Right lobe of liver (tissue), 4 donors: ENCODE measurements around the gene BTBD18.
A peak's percentile ranks its signal among the peaks of the same experiment; 100 is the strongest.

ENCODE experiments used
- POLR2A ChIP-seq: fragments of 450-650 bp; IDR thresholded peaks from one replicate; pipeline ENCODE4 v1.6.1; 2017; ENCODE audit warnings: antibody characterized with exemption, mild to moderate bottlenecking
- TF ChIP-seq, protein P1 (sequence below), 4 donors: fragments of 200-600 bp in 3 of 4; fragments of 450-650 bp in 1 of 4; IDR thresholded peaks; one replicate each; pipeline versions ENCODE4 v1.5.1 to v1.8.0; 2016 to 2022; ENCODE audit warnings: antibody characterized with exemption in 4 of 4, mild to moderate bottlenecking in 2 of 4
- donor health status: DM: no; HTN: no; CAD: no.
- donor health status: DM: no; HTN: no; CAD: no.
- donor health status: DM: no; HTN: yes; CAD: no.

DNA sequence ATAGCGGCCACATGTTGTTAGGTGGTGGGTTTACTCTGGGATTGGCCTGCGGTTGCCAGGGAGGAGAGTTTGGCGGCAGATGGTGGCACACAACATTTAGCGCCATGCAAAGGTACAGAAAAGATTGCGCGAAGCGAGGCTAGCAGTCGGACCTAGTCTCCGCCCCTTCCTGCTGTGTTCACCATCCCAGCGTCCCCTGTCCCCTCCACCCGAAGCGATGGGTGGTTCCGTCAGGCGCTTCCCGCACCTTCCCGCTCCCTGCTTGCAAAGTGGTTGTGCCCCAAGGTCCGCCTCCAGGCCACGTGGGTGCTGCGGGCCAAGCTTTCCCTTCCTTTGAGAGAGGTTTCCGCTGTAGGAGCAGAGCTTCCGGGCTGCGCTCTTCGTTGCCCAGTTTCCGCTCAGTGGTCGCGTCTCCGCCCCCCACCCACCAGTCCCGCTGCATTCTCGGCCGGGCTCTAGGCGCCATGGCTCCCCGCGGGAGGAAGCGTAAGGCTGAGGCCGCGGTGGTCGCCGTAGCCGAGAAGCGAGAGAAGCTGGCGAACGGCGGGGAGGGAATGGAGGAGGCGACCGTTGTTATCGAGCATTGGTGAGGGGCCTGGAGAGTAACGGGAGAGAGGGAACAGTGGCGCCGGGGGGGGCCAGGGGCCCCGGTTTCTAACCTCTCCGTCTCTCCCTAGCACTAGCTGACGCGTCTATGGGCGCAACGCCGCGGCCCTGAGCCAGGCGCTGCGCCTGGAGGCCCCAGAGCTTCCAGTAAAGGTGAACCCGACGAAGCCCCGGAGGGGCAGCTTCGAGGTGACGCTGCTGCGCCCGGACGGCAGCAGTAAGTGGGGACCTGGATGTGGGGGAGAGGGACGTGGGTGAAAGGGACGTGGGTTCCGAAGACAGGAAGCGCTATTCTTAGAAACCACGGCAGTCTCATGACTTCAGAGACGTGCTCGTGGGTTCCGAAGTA, 10.2 kb downstream of the BTBD18 start, which contains the start of gene SELENOH:
- TF ChIP-seq, protein P1, sequence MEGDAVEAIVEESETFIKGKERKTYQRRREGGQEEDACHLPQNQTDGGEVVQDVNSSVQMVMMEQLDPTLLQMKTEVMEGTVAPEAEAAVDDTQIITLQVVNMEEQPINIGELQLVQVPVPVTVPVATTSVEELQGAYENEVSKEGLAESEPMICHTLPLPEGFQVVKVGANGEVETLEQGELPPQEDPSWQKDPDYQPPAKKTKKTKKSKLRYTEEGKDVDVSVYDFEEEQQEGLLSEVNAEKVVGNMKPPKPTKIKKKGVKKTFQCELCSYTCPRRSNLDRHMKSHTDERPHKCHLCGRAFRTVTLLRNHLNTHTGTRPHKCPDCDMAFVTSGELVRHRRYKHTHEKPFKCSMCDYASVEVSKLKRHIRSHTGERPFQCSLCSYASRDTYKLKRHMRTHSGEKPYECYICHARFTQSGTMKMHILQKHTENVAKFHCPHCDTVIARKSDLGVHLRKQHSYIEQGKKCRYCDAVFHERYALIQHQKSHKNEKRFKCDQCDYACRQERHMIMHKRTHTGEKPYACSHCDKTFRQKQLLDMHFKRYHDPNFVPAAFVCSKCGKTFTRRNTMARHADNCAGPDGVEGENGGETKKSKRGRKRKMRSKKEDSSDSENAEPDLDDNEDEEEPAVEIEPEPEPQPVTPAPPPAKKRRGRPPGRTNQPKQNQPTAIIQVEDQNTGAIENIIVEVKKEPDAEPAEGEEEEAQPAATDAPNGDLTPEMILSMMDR (IDR thresholded peaks at IDR 0.05): no peak
- TF ChIP-seq POLR2A: peak; percentile 94
